GM12878 (cell line): ENCODE results near the gene CRIM1. TPM values are rescaled to one million over a fixed set of nuclear protein-coding genes. Genes with fewer than 3 reads are reported as not detected.

Experiments used
- ATAC-seq: fragments of 200-7000 bp; cut with Tn5 transposase; 3 replicates; pipeline ENCODE4 v1.9.1; 2020; ENCODE audit warnings: mild to moderate bottlenecking, moderate library complexity
- BruUV-seq: library from RNA; stranded (reverse); fragments of 400-500 nt; replicated peaks from 2 replicates; lab custom pipeline; 2021; lab: Mats Ljungman, UMichigan
- CTCF ChIA-PET: fragments of 300-600 bp; sonication (Branson Sonifier 250); formaldehyde crosslinking; extraction: SDS; loops from one replicate; lab custom pipeline; 2021; ENCODE audit warnings: inconsistent platforms; lab: Yijun Ruan, JAX
- POLR2A ChIA-PET: fragments of 350-600 bp; formaldehyde crosslinking; extraction: SDS; loops from one replicate; lab custom pipeline; 2021; ENCODE audit warnings: inconsistent platforms; lab: Charles Lee
- RAD21 ChIA-PET: fragments of 300-600 bp; sonication (Branson Sonifier 250); formaldehyde crosslinking; loops from one replicate; lab custom pipeline; 2023; ENCODE audit warnings: antibody characterized with exemption; ENCODE audit not compliant: unreplicated experiment; lab: Charles Lee
- SMC1A ChIA-PET: fragments of 300-600 bp; sonication (Branson Sonifier 250); formaldehyde crosslinking; loops from one replicate; lab custom pipeline; 2023; ENCODE audit not compliant: unreplicated experiment, uncharacterized antibody; lab: Charles Lee
- DNase-seq: peaks from one replicate; pipeline ENCODE4 v3.0.0-alpha.2; 2011; ENCODE audit warnings: low read depth, low spot score
- FAIRE-seq: peaks from 3 replicates; lab custom pipeline; 2011; peaks lifted over from hg19 to GRCh38; lab: Jason Lieb, UNC
- H2AFZ ChIP-seq: 2 replicates; pipeline ENCODE4 v1.6.0; 2011; ENCODE audit warnings: low read depth, low read length, control low read depth; ENCODE audit not compliant: control insufficient read depth
- H3K27ac ChIP-seq: 2 replicates; pipeline ENCODE4 v1.5.1; 2011; ENCODE audit warnings: control low read depth; ENCODE audit not compliant: control insufficient read depth, insufficient read depth
- H3K27me3 ChIP-seq, 2 experiments: replicated peaks in 1 of 2; 2 replicates each; pipeline versions ENCODE4 v1.6.0 to v1.6.1; 2011; ENCODE audit warnings: low read length in 1 of 2; ENCODE audit not compliant: control insufficient read depth in 2 of 2, insufficient read depth in 2 of 2
- H3K36me3 ChIP-seq, 2 experiments: 2 replicates each; pipeline ENCODE4 v1.5.1; 2011; ENCODE audit warnings: low read length in 1 of 2; ENCODE audit not compliant: control insufficient read depth in 2 of 2, insufficient read depth in 2 of 2
- H3K4me1 ChIP-seq: 2 replicates; pipeline ENCODE4 v1.6.1; 2011; ENCODE audit warnings: mild to moderate bottlenecking, low read length, moderate library complexity, mixed read lengths; ENCODE audit not compliant: control insufficient read depth, insufficient read depth
- H3K4me2 ChIP-seq: 2 replicates; pipeline ENCODE4 v1.6.0; 2011; ENCODE audit warnings: control low read depth; ENCODE audit not compliant: control insufficient read depth, insufficient read depth
- H3K4me3 ChIP-seq: fragments of 200-600 bp; sonication (generic); 2 replicates; pipeline ENCODE4 v1.5.1; 2016
- H3K79me2 ChIP-seq: 2 replicates; pipeline ENCODE4 v1.6.0; 2011; ENCODE audit warnings: low read length; ENCODE audit not compliant: control insufficient read depth, insufficient read depth
- H3K9ac ChIP-seq: 2 replicates; pipeline ENCODE4 v1.8.0; 2011; ENCODE audit warnings: low read length, control low read depth, mixed read lengths; ENCODE audit not compliant: control insufficient read depth, insufficient read depth
- H3K9me3 ChIP-seq: replicated peaks from 3 replicates; pipeline ENCODE4 v1.5.1; 2011; ENCODE audit warnings: mild to moderate bottlenecking, low read length; ENCODE audit not compliant: control insufficient read depth, insufficient read depth
- H4K20me1 ChIP-seq: 2 replicates; pipeline ENCODE4 v1.6.0; 2011; ENCODE audit not compliant: control insufficient read depth, insufficient read depth
- ETV6 ChIP-seq, 2 experiments: fragments of 450-650 bp in 1 of 2; IDR thresholded peaks in 1 of 2; conservative IDR thresholded peaks in 1 of 2; 2 replicates each; pipeline ENCODE4 v1.6.1; 2014; ENCODE audit warnings: antibody characterized with exemption in 1 of 2, borderline replicate concordance in 1 of 2, low read depth in 1 of 2, mild to moderate bottlenecking in 1 of 2, moderate library complexity in 1 of 2
- NFIC ChIP-seq: IDR thresholded peaks from 2 replicates; pipeline ENCODE4 v1.6.1; 2012; ENCODE audit warnings: low read depth, mild to moderate bottlenecking, inconsistent platforms, low read length, moderate library complexity
- RAD51 ChIP-seq: fragments of 450-650 bp; IDR thresholded peaks from 2 replicates; pipeline ENCODE4 v1.6.1; 2016; ENCODE audit warnings: moderate library complexity, mild to moderate bottlenecking, inconsistent platforms
- REST ChIP-seq: IDR thresholded peaks from 2 replicates; pipeline ENCODE4 v1.6.1; 2012; ENCODE audit warnings: mild to moderate bottlenecking, low read depth, low read length
- SREBF1 ChIP-seq: IDR thresholded peaks from 2 replicates; pipeline ENCODE4 v1.6.1; 2012; ENCODE audit warnings: mild to moderate bottlenecking, low read length
- WGBS: methylation state at CpG from one replicate; pipeline ENCODE4 v1.1.6; 2016; ENCODE audit warnings: low lambda C conversion rate; ENCODE audit not compliant: insufficient replicate concordance, insufficient coverage; ENCODE audit errors: missing lambda C conversion rate; 5-methylcytosine and 5-hydroxymethylcytosine counted together
- in situ Hi-C: fragments of 300-500 bp; cut with MboI; formaldehyde crosslinking; loops from 9 replicates; pipeline ENCODE4 v1.14.3; 2018; ENCODE audit warnings: mixed read lengths
- intact Hi-C: fragments of 100-400 bp; cut with micrococcal nuclease; formaldehyde crosslinking; loops from one replicate; pipeline ENCODE4 v1.14.2; 2022; ENCODE audit not compliant: unreplicated experiment
- polyA plus RNA-seq, 11 experiments: library from polyadenylated mRNA; depleted of rRNA in 4 of 11; unstranded in 6 of 11; stranded (reverse) in 5 of 11; fragments of >200 nt; fragmentation: Nextera tagmentation in 4 of 11; fragmentation: Illumina TruSeq in 1 of 11; extraction: Ambion mirVana in 4 of 11; extraction: Trizol in 1 of 11; gene quantifications; 1 replicate in 1 of 11; 2 replicates in 10 of 11; pipeline versions ENCODE4 v1.2.1 to v1.2.3, GENCODE V29; 2011 to 2016; ENCODE audit warnings: inconsistent platforms in 2 of 11, missing spikeins in 2 of 11, low read depth in 1 of 11
- total RNA-seq, 4 experiments: library from RNA; depleted of rRNA in 3 of 4; stranded (reverse); fragments of >200 nt in 3 of 4; fragmentation: Illumina TruSeq in 1 of 4; extraction: Trizol in 1 of 4; gene quantifications; 2 replicates each; pipeline versions ENCODE4 v1.2.1 to v1.2.3, GENCODE V29; 2013 to 2021

The CRIM1 gene
- total and polyA plus RNA-seq, 10 of the 15 experiments (the other 5 are each of a cell fraction or from before 2014, with no cell fraction given), result 0.42 to 7.4 (median 3.1) TPM

GRCh38 chr2:36492216-36492945, 136.8 kb downstream of the CRIM1 start:
- ATAC-seq (no peak), DNase-seq (no peak), FAIRE-seq (no peak)
- no peaks in the 10 kb centered on the region for H3K4me1 ChIP-seq
- intact Hi-C loops, result no loop called here
- no peaks in the 10 kb centered on the region for H3K79me2 ChIP-seq
- H3K36me3 ChIP-seq, result no peaks in the 10 kb centered on the region
- in situ Hi-C loops, result no loop called here
- H4K20me1 ChIP-seq, result no peaks in the 10 kb centered on the region
- no peaks in the 10 kb centered on the region for H3K9me3 ChIP-seq
- CTCF ChIA-PET, result interaction anchor here (0.8 to 1.2 kb wide), 2 partner anchors 69 to 140 kb away, joined by 3 read pairs; no protein-coding TSS in a partner anchor
- POLR2A ChIA-PET, result no interaction called here
- no peak overlapping the region for H2AFZ ChIP-seq
- WGBS, result 54% methylated on average over 6 of the region's 6 CpGs
- H3K4me3 ChIP-seq, result no peak overlapping the region
- RAD21 ChIA-PET, result no interaction called here
- BruUV-seq, result no TSS peak
- H3K27me3 ChIP-seq, result no peaks in the 10 kb centered on the region
- H3K4me2 ChIP-seq, result no peak overlapping the region
- TF ChIP-seq ETV6 (conservative IDR thresholded peaks at IDR 0.05 in 1 of 2, IDR thresholded peaks at IDR 0.05 in 1 of 2; ENCODE audit: borderline replicate concordance in 1 of 2, low read depth in 1 of 2), result no peak
- TF ChIP-seq NFIC, result no peak
- no peak for TF ChIP-seq SREBF1
- no peak for TF ChIP-seq REST
- no peak for TF ChIP-seq RAD51
- SMC1A ChIA-PET, result interaction anchor here (0.6 to 1.6 kb wide), 2 partner anchors 30 to 36 kb away, joined by 3 to 7 read pairs; no protein-coding TSS in a partner anchor
- no peak overlapping the region for H3K9ac ChIP-seq
- no peak overlapping the region for H3K27ac ChIP-seq
